Keratinocyte (primary cell): ENCODE data around the gene MACROH2A2. TPM values are rescaled to one million over a fixed set of nuclear protein-coding genes. Genes with fewer than 3 reads are reported as not detected.

ENCODE experiments used
- DNase-seq: peaks from one replicate; pipeline ENCODE4 v3.0.0-alpha.2; 2011; ENCODE audit warnings: low read depth, missing footprints, low spot score
- FAIRE-seq: peaks from 2 replicates; lab custom pipeline; 2011; peaks lifted over from hg19 to GRCh38; lab: Jason Lieb, UNC
- H2AFZ ChIP-seq: 2 replicates; pipeline ENCODE4 v1.6.0; 2012; ENCODE audit warnings: low read length, control low read depth, inconsistent platforms; ENCODE audit not compliant: control insufficient read depth
- H3K27ac ChIP-seq: 2 replicates; pipeline ENCODE4 v1.5.1; 2011; ENCODE audit warnings: low read length; ENCODE audit not compliant: control insufficient read depth, insufficient read depth
- H3K27me3 ChIP-seq: 3 replicates; pipeline ENCODE4 v1.6.0; 2011; ENCODE audit warnings: low read length; ENCODE audit not compliant: control insufficient read depth, insufficient read depth; ENCODE audit errors: extremely low read depth
- H3K36me3 ChIP-seq, 2 experiments: 2 replicates in 1 of 2; 3 replicates in 1 of 2; pipeline ENCODE4 v1.5.1; 2011; ENCODE audit warnings: low read length in 2 of 2, mild to moderate bottlenecking in 1 of 2; ENCODE audit not compliant: control insufficient read depth in 2 of 2, insufficient read depth in 2 of 2; ENCODE audit errors: extremely low read depth in 1 of 2
- H3K4me1 ChIP-seq: 3 replicates; pipeline ENCODE4 v1.5.1; 2011; ENCODE audit warnings: low read length; ENCODE audit not compliant: control insufficient read depth, insufficient read depth; ENCODE audit errors: extremely low read depth
- H3K4me2 ChIP-seq: 3 replicates; pipeline ENCODE4 v1.6.0; 2011; ENCODE audit warnings: low read depth, low read length; ENCODE audit not compliant: control insufficient read depth, insufficient read depth; ENCODE audit errors: extremely low read depth
- H3K4me3 ChIP-seq, 3 experiments: fragments of 200-600 bp in 1 of 3; sonication (generic) in 1 of 3; 2 replicates in 2 of 3; 3 replicates in 1 of 3; pipeline ENCODE4 v1.5.1; 2011 to 2016; ENCODE audit warnings: low read length in 3 of 3, mild to moderate bottlenecking in 3 of 3, control low read depth in 2 of 3, inconsistent platforms in 1 of 3, low read depth in 1 of 3, mixed read lengths in 1 of 3, mixed run types in 1 of 3, moderate library complexity in 1 of 3; ENCODE audit not compliant: control insufficient read depth in 2 of 3, insufficient read depth in 2 of 3; ENCODE audit errors: extremely low read depth in 1 of 3
- H3K79me2 ChIP-seq: 2 replicates; pipeline ENCODE4 v1.6.0; 2012; ENCODE audit warnings: low read length; ENCODE audit not compliant: control insufficient read depth, insufficient read depth
- H3K9ac ChIP-seq: 3 replicates; pipeline ENCODE4 v1.6.0; 2011; ENCODE audit warnings: low read length; ENCODE audit not compliant: control insufficient read depth, insufficient read depth; ENCODE audit errors: extremely low read depth
- H3K9me1 ChIP-seq: 3 replicates; pipeline ENCODE4 v1.6.0; 2011; ENCODE audit warnings: low read length; ENCODE audit not compliant: control insufficient read depth, insufficient read depth; ENCODE audit errors: extremely low read depth
- H3K9me3 ChIP-seq: 2 replicates; pipeline ENCODE4 v1.5.1; 2012; ENCODE audit warnings: low read depth, low read length; ENCODE audit not compliant: control insufficient read depth
- H4K20me1 ChIP-seq: 3 replicates; pipeline ENCODE4 v1.6.0; 2011; ENCODE audit warnings: low read length; ENCODE audit not compliant: control insufficient read depth, insufficient read depth; ENCODE audit errors: extremely low read depth
- EZH2 ChIP-seq: IDR thresholded peaks from one replicate; pipeline ENCODE4 v1.6.1; 2012; ENCODE audit warnings: inconsistent platforms, mild to moderate bottlenecking, low read length, moderate library complexity
- dilution Hi-C: fragments of 300-500 bp; cut with MboI; formaldehyde crosslinking; loops from one replicate; pipeline ENCODE4 v1.7.0; 2020; ENCODE audit warnings: low sequenced_read_pairs; ENCODE audit not compliant: extremely low pct_ligation_motif_present
- polyA plus RNA-seq, 5 experiments: library from polyadenylated mRNA; depleted of rRNA in 3 of 5; stranded (reverse) in 3 of 5; stranded (forward) in 1 of 5; unstranded in 1 of 5; fragments of >200 nt; gene quantifications; 1 replicate in 1 of 5; 2 replicates in 3 of 5; 3 replicates in 1 of 5; pipeline versions ENCODE4 v1.2.1 to v1.2.3, GENCODE V29; 2011 to 2012; ENCODE audit warnings: missing spikeins in 2 of 5, low read depth in 1 of 5, low replicate concordance in 1 of 5
- TF ChIP-seq, protein P1 (sequence below), 3 experiments: IDR thresholded peaks in 1 of 3; conservative IDR thresholded peaks in 1 of 3; optimal IDR thresholded peaks in 1 of 3; 2 replicates in 2 of 3; 3 replicates in 1 of 3; pipeline versions ENCODE3 to v1.5.1; 2011; ENCODE audit warnings: low read length in 3 of 3, mild to moderate bottlenecking in 3 of 3, moderate library complexity in 2 of 3, control low read depth in 1 of 3, inconsistent platforms in 1 of 3; ENCODE audit not compliant: insufficient read depth in 2 of 3; ENCODE audit errors: extremely low read depth in 1 of 3

Gene MACROH2A2
- polyA plus RNA-seq, 1 donor (not counting 4 experiments of a cell fraction or from before 2014, with no cell fraction given) = 11.6 TPM

- H3K9me3 ChIP-seq = no peaks in the 10 kb centered on the region
- H3K4me1 ChIP-seq = no peaks in the 10 kb centered on the region
- no peak overlapping the region for H3K27ac ChIP-seq
- no peaks in the 10 kb centered on the region for H3K27me3 ChIP-seq
- no peaks in the 10 kb centered on the region for H4K20me1 ChIP-seq
- TF ChIP-seq, protein P1, sequence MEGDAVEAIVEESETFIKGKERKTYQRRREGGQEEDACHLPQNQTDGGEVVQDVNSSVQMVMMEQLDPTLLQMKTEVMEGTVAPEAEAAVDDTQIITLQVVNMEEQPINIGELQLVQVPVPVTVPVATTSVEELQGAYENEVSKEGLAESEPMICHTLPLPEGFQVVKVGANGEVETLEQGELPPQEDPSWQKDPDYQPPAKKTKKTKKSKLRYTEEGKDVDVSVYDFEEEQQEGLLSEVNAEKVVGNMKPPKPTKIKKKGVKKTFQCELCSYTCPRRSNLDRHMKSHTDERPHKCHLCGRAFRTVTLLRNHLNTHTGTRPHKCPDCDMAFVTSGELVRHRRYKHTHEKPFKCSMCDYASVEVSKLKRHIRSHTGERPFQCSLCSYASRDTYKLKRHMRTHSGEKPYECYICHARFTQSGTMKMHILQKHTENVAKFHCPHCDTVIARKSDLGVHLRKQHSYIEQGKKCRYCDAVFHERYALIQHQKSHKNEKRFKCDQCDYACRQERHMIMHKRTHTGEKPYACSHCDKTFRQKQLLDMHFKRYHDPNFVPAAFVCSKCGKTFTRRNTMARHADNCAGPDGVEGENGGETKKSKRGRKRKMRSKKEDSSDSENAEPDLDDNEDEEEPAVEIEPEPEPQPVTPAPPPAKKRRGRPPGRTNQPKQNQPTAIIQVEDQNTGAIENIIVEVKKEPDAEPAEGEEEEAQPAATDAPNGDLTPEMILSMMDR (optimal IDR thresholded peaks at IDR 0.05 in 1 of 3, IDR thresholded peaks at IDR 0.05 in 1 of 3, conservative IDR thresholded peaks at IDR 0.05 in 1 of 3; ENCODE audit: extremely low read depth in 1 of 3, insufficient read depth in 2 of 3, low read length in 3 of 3) = peak; percentile 46 to 66 (median 47)
- TF ChIP-seq EZH2 = no peak
- H3K36me3 ChIP-seq = peaks cover 0 to under 1% of the 10 kb centered on the region in 2 experiments
- no peak for FAIRE-seq
- no peak overlapping the region for H3K4me2 ChIP-seq
- H3K4me3 ChIP-seq = no peak overlapping the region
- H3K9ac ChIP-seq = no peak overlapping the region
- no peak overlapping the region for H2AFZ ChIP-seq
- dilution Hi-C loops = no loop called here
- no peaks in the 10 kb centered on the region for H3K9me1 ChIP-seq
- H3K79me2 ChIP-seq = no peaks in the 10 kb centered on the region
- no peak for DNase-seq
These were observed 54.5 kb downstream of the MACROH2A2 start for GRCh38 chr10:70106958-70107791.

DNA sequence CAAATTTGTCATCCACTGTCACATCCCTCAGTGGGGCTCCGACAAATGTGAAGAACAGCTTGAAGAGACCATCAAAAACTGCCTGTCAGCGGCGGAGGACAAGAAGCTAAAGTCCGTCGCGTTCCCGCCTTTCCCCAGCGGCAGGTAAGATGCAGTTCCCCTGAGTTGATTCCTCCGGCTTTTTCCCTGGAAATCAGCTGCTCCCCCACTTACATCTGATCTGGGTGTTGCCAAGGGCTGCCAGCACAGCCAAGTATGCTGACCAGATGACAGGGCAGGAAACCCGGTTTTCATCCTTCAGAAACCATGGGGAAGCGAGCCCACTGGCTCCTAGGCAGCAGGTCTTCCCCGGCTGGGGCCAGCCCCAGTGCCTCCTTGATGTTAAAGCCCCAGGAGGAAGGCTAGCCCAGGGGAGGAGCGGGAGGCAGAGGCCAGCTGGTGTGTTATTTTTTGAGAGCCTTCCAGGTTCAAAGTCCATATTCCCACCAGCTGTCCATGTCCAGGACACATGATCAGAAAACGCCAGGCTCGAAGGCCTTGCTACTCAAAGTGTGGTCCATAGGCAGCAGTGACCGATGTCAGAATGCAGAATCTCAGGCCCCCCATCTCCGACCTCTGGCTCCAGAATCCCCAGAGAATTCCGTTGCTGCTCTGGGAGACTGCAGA lies 56.6 kb downstream of the MACROH2A2 start:
- Histone ChIP-seq H3K9me3 (no peaks in the 10 kb centered on the region), H3K27ac (no peak overlapping the region), H3K4me3 (no peak overlapping the region), H3K9ac (no peak overlapping the region), H2AFZ (no peak overlapping the region), H3K4me1 (no peaks in the 10 kb centered on the region), H3K4me2 (no peak overlapping the region), H4K20me1 (no peaks in the 10 kb centered on the region), H3K27me3 (no peaks in the 10 kb centered on the region), H3K36me3 (peaks cover 0 to 7% of the 10 kb centered on the region in 2 experiments), H3K9me1 (no peaks in the 10 kb centered on the region), H3K79me2 (no peaks in the 10 kb centered on the region)
- dilution Hi-C loops = no loop called here
- FAIRE-seq (no peak), DNase-seq (no peak)
- TF ChIP-seq EZH2 = no peak
- TF ChIP-seq, protein P1 (optimal IDR thresholded peaks at IDR 0.05 in 1 of 3, IDR thresholded peaks at IDR 0.05 in 1 of 3, conservative IDR thresholded peaks at IDR 0.05 in 1 of 3; ENCODE audit: extremely low read depth in 1 of 3, insufficient read depth in 2 of 3, low read length in 3 of 3) = no peak
